C4-2B (cell line): Measurements from ENCODE around the gene ACOT12.

Experiments used
- CTCF ChIP-seq: fragments of 450-650 bp; conservative IDR thresholded peaks from 2 replicates; pipeline ENCODE4 v1.5.1; 2017; ENCODE audit warnings: mild to moderate bottlenecking
- ZFX ChIP-seq: fragments of 450-650 bp; IDR thresholded peaks from 2 replicates; pipeline ENCODE4 v1.6.1; 2017

GRCh38 chr5:81361600-81361999 lies 32.3 kb downstream of the ACOT12 start:
- TF ChIP-seq CTCF (no peak), ZFX (no peak)
